ENCODE data around the gene ATG101.

GRCh38 chr12:52038447-52038846 lies 31.3 kb upstream of the ATG101 start:
- TF ChIP-seq POLR2A (IDR thresholded peaks at IDR 0.05): no peak
- no peak for TF ChIP-seq CTCF (IDR thresholded peaks at IDR 0.05)

All from suprapubic skin (tissue), 3 donors.